Sciatic nerve (tissue), 2 donors: ENCODE results near the gene RNU6-1. TPM values are rescaled to one million over a fixed set of nuclear protein-coding genes. Genes with fewer than 3 reads are reported as not detected.
A peak's percentile ranks its signal among the peaks of the same experiment; 100 is the strongest.

Experiments used
- ATAC-seq: fragments of 200-7000 bp; cut with Tn5 transposase; one replicate; pipeline ENCODE4 v1.9.1; 2020; ENCODE audit warnings: mild to moderate bottlenecking, moderate library complexity
- DNase-seq: peaks from one replicate; pipeline ENCODE4 v3.0.0-alpha.2; 2020; ENCODE audit warnings: low spot score
- intact Hi-C: fragments of 100-400 bp; cut with DNase I; formaldehyde crosslinking; loops from one replicate; pipeline ENCODE4 v1.14.2; 2022
- total RNA-seq: library from RNA; stranded (reverse); fragmentation: NEBNext Ultra II Directional; extraction: Animal tissue kit (Norgen Biotek cat#: 25700); gene quantifications from one replicate; pipeline ENCODE4 v1.2.1, GENCODE V29; 2021
- donor health status: DM: no; HTN: no; CAD: no.
- donor health status: DM: no; HTN: no; CAD: no.

The RNU6-1 gene
- total RNA-seq, 1 donor from 2014 or later = not detected

DNA sequence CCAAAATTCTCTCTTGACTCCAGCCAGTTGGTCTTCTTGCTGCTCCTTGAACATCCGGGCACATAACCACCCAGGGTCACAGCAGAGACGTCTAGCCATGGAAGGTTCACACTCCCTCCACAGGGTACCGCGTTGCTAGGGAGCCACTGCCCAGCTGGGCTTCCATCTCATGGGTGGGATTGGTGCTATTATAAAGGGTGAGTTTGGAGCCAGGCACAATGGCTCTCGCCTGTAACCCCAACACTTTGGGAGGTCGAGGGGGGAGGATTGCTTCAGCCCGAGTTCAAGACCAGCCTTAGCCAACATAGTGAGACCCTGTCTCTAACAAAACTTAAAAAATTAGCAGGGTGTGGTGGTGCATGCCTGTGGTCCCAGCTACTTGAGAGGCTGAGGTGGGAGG lies 32.0 kb downstream of the RNU6-1 start:
- intact Hi-C loops = no loop called here
- no peak for ATAC-seq
- DNase-seq = peak; percentile 25

DNA sequence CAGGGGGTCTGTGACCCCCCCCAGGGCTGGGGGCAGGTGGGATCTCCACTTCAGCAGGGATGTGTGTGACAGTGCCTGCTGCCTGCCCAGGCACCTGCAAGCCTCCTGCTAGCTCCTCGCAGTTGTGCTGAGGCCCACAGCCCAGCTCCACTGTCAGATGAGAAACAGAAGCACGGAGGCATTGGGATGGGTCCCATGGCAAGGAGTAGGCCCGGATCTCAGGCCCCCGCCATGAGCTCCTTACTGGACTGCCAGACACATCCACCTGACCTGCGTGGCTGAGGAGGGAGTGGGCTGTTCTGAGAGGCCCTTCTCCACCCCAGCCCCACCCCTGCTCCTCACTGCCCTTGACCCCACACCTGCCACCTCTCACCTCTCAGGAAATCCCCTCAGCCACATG lies 32.7 kb downstream of the RNU6-1 start:
- ATAC-seq (no peak), DNase-seq (peak; percentile 23)
- intact Hi-C loops = no loop called here

DNA sequence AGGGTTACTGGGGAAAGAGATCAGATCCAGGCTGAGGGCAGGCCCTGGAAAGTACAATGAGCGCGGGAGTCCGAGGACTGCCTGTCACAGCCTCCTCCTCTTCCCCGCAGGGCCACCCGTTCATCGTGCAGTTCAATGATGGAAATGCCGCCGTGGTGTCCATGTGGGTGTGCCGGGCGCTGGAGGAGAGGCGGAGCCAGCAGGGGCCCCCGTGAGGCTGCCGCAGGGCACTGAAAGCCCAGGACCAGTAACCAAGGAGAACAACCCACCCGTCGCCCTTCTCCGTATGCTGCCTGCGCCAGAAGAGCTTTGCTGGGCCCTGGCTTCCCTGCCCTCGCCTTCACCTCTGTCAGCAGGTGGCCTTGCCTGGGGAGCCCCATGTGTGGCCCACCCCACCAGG lies 33.3 kb downstream of the RNU6-1 start:
- ATAC-seq (no peak), DNase-seq (peak; percentile 41)
- intact Hi-C loops = no loop called here

DNA sequence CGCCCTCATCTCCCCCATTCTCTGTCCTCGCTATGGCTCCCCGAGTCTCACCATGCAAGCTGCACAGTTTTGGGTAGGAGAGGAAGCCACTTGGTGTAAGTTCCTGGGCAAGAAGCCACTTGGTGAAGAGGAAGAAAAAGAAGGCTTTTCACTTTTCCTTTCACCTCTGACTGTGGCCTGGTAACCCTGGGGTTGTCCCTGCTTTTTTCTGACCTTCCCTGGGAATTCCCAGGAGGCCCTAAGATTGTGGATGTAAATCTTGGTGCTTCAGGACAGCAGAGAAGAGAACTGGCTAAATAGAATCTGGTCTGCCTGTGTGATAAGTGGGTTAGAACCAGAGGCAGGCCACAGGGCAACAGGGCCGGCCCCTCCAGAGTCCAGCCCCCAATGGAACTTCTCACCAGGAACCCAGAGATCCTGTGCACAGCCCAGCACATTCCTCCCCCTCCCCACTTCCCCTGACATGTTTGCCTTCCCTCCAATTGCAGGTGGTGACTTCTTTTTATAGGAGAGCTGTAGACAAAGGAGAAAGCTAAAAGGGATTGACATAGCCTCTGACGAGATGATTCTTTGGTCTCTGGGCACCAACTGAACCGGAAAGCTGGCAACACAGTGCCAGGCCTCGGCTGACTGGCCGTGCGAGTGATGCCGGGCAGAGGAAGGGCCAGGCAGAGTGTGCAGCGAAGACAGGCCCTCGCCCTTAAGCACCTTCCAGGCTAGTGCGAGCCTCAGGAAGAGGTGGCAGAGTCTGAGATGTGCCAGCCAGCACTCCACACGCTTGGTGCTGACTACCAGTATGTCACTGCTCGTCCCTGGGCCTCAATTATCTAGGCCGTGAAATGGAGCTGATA lies 34.0 kb downstream of the RNU6-1 start:
- ATAC-seq (no peak), DNase-seq (peak; percentile 33)
- intact Hi-C loops = no loop called here

- ATAC-seq (no peak), DNase-seq (peak; percentile 46)
- intact Hi-C loops = no loop called here
These were observed 34.7 kb downstream of the RNU6-1 start for GRCh38 chr15:67805008-67805665.

DNA sequence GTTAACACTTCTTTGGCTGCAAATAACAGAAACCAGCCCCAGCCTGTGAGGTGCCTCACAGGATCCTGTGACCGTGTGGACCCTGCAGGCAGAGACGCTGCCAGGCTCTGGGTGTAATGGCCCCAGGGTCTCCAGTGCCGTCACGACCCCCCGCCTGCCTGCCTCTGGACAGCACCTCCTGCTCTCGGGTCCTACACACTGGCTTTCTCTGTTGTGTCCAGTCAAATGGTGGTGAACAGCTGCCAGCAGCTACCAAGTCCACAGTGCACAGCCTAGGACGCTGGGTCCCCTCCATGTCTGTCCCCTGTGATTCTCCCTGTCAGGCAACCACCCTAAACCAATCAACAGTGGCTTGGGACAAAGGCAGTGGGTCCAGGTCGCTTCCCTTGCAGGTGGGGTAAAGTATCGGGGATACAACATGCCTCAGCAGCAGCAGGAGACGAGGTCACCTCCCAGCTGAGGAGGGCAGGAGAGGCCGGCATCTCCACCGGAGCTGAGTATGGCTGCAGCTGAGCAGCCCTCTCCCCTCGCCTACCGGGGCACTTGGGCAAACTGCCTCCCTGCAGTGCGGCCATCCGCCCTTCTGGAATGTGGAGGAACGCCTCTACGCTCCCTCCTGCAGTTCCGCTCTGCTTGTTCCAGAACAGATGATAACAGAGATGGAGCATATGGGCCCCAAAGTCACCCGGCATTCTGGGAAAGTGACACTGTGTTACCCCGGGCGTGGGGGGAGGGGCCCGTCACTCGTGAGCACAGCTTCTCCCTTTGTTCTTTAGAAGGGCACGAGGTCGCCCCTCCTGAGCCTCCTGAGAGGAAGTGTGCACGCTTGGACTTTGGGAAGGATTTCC lies 35.6 kb downstream of the RNU6-1 start:
- intact Hi-C loops = no loop called here
- ATAC-seq = no peak
- no peak for DNase-seq

- intact Hi-C loops = no loop called here
- DNase-seq = no peak
- no peak for ATAC-seq
These were observed 36.5 kb downstream of the RNU6-1 start for GRCh38 chr15:67803299-67803698.

DNA sequence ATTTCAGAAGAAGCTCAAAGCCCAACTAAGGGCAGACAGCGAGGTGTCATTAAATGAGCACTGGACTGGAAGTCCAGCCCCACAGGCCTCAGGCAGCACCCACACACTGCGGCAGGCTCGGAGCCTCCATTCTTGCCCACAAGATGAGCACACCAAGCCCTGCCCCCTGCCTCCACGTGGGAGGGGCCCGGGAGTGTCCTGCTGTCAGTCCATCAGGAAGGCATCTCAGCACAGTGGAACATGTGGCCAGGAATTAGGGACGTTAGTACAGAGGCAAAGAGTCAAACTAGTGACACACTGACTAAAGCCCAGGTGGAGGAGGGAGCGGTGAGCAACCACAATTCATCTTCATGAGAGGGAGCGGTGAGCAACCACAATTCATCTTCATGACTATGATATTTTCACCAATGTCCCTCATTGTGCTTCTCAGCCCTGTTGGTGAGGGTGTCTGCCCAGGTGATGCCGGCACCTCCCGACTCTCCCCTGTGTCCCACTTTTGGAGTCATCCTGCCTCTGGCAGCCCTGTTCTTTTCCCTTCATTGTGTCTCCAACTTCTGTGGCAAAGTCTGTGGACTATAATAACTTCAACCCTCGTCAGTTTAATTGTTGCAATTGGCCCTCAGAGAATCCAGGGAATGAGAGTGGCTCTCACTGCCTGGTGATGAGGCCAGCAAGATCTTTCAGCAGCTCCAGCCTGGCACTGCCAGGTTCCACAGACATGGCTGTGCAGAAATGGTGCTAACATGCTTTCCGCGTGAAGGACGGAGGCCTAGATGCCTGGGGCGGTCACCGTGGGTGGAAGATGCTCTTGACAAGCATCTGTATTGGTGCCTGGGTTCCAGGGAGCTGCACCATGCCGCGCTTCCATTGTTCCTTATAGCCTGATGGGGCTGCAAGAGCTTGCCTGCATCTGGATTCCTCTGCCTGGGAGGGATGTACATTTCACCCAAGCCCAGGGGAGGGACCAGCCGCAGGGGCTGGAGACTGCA lies 37.6 kb downstream of the RNU6-1 start:
- DNase-seq (no peak), ATAC-seq (no peak)
- intact Hi-C loops = no loop called here

DNA sequence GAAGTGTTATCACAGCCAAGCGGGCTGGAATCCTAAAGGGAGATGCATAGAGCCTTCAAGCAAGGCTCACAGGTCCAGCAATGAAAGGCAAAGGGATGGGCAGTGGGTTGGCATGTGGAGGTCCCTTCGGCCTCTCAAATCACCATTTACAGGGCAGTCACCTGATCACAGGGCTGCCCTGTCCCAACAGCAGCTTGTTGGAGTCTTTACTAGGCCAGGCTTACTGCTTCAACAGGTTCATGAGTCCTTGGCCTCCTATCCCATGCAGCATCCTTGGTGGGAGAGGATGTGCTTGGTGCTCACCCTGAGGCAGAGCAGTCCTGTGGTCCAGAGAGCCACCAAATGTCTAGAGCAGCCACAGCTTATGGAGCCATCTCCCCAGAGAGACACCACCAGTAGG lies 38.7 kb downstream of the RNU6-1 start:
- intact Hi-C loops = no loop called here

DNA sequence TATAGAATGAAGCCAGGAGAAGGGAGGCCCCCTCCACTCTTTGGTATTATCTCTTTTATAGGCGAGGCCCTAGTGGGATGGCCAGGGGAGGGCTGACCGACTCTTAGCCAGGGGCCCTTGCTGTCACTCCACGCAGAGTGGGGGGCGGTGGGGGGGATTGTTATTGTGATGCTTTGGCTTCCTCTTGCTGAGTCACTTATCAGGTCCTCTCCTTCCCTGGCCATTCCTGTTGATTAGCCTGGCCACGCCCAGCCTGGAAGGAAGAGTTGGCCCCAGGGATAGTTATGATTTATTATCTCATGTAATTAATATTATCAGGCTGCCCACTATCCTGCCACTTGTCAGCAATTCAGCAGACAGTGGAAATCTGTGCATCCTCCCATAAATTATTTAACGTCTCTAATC lies 40.0 kb downstream of the RNU6-1 start:
- intact Hi-C loops = no loop called here
- DNase-seq = no peak

More for the DNA sequence above, 38.7 kb downstream of the RNU6-1 start:
- DNase-seq (no peak), ATAC-seq (no peak)

DNA sequence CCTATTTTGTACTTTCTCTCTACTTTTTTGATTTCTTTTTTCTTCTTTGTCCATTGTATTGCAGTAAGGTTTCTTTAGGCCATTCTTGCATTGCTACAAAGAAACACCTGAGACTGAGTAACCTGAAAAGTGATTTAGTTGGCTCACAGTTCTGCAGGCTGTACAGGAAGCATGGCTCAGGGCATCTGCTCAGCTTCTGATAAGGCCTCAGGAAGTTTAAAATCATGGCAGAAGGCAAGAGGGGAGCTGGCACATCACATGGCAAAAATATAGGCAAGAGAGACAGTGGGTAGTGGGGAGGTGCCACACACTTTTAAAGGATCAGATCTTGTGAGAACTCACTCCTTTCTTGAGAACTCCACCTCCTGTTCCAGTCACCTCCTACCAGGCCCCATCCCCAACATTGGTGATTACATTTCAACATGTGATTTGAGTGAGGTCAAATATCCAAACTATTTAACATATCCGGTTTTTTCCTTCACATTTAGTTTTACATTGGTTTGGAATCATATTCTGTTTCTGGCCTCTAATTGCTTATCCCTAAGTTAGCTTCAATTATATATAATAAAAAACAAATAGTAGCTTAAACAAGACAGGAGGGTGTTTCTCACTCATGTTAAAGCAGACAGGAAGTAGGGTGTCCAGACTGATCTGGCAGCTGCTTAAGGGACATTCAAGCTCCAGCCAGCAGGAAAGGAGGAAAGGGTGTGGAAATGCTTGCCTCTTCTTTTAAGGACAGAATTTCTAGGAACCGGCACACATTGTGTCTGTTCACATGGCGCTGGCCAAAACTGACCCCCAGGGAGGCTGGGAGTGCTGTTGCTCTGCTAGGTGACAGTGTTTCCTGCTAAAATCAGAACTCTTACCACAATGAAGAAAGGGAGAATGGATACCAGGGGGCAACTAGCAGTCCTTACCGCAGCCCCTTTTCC lies 43.4 kb downstream of the RNU6-1 start:
- no peak for ATAC-seq
- intact Hi-C loops = no loop called here
- no peak for DNase-seq

More for the DNA sequence above, 40.0 kb downstream of the RNU6-1 start:
- no peak for ATAC-seq

GRCh38 chr15:67794832-67795574 lies 44.8 kb downstream of the RNU6-1 start:
- no peak for ATAC-seq
- intact Hi-C loops = no loop called here
- DNase-seq = no peak

DNA sequence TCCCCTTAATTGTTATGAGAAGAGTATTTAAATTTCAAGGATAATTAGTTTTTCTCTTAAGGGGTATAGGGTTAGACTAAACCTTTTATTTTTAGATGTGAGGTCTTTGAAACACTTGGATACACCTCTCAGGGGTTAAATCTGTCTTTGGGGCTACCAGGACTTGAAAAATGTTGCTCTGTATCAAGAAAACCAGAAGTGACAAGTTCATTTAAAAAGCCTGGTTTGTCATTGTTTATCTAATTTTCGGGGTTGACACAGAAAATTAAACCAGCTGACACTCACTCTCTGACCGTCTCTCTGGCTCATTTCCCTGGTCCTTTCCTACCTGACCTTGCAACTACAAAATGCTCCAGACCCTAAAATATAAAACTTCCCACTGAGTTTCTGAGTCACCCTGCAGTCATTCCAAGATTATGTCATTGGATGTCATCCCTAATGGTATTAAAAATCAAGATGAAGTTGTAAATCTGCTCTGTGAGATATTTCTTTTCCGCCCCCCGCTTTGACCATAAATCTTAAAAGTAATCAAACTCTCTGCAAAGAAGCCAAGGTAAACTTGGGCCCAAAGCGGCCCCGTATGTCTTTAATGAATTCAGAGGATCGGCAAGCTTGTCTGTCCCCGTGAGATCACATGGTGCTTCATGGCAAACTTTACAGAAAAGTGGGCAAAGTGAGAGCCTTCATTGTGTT lies 47.4 kb downstream of the RNU6-1 start:
- DNase-seq (no peak), ATAC-seq (no peak)
- intact Hi-C loops = no loop called here

GRCh38 chr15:67790610-67791319 lies 49.1 kb downstream of the RNU6-1 start:
- intact Hi-C loops = no loop called here
- DNase-seq = no peak

More at GRCh38 chr15:67790610-67791319, 49.1 kb downstream of the RNU6-1 start:
- no peak for ATAC-seq
